ENCODE measurements around the gene RALGAPB.

RALGAPB gene

DNA sequence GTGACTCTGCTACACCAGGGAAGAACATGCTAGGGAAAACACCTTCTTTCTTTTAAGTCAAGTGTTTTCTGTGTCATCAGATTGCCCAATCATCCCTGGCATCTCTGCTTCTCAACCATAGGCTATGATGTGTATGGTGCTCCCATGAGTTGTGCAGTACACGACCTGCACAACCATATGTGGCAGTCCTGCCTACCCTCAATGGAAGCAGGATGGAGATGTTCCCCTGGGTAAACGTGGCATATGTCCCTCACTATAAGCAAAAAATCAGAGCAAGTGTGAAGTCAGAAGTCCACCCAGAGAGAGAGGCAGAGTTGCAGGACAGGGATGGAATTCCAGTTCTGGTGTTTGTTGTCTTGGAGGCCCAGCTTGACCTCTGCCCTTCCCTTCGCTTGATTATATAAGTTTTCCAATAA lies 27.3 kb upstream of the RALGAPB start:
- Histone ChIP-seq H3K9me2 (replicated peaks; ENCODE audit: insufficient read depth, low read length) (no peaks in the 10 kb centered on the region), H3K4me1 (ENCODE audit: low read length) (peaks cover 12% of the 10 kb centered on the region), H3K79me2 (ENCODE audit: low read length) (peaks cover 14% of the 10 kb centered on the region), H3K27me3 (replicated peaks; ENCODE audit: insufficient read depth, low read length) (no peaks in the 10 kb centered on the region), H3K4me3 (ENCODE audit: low read length) (no peak overlapping the region), H3K36me3 (replicated peaks; ENCODE audit: insufficient read depth, low read length) (no peaks in the 10 kb centered on the region), H3K9me3 (replicated peaks; ENCODE audit: insufficient read depth, low read length) (no peaks in the 10 kb centered on the region), H3K9ac (ENCODE audit: low read length) (no peak overlapping the region), H3K27ac (ENCODE audit: low read length) (no peak overlapping the region), H2AFZ (ENCODE audit: low read length) (0 out of 2 replicates have a peak overlapping the region, but pooled peaks have one; percentile 53), H3F3A (ENCODE audit: insufficient read depth, low read length) (no peaks in the 10 kb centered on the region), H4K20me1 (ENCODE audit: insufficient read depth, low read length) (no peaks in the 10 kb centered on the region), H3K4me2 (ENCODE audit: low read depth, low read length) (no peak overlapping the region)
- no peak for DNase-seq
- no peak for TF ChIP-seq EZH2phosphoT487 (IDR thresholded peaks at IDR 0.05; ENCODE audit: low read length)
- TF ChIP-seq EZH2 (optimal IDR thresholded peaks at IDR 0.05; ENCODE audit: low read depth, low read length) = no peak
- TF ChIP-seq CTCF (IDR thresholded peaks at IDR 0.05; ENCODE audit: low read length) = no peak

DNA sequence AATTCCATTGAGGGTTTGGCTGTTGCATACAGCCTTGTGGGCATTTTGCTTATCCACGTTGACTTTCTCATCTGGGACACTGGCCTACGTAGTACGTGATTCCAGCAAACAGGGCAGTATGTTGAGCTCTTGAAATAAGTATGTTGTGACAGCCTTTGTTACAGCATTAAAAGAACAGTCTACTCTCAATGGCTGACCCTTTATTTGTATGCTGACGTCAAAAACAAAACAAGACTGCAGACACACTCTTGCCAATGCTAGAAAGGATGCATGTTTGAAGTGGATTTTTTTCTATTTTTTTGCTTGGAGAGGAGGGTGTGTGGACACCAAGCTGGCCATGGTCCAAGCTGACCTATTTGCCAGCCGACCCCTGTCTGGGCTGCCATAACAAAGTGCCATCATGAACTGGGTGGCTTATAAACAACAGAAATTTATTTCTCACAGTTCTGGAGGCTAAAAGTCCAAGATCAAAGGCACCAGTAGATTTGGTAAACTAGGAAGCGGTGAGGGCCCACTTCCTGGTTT lies 26.7 kb upstream of the RALGAPB start:
- no peak overlapping the region for H3K9ac ChIP-seq (ENCODE audit: low read length)
- no peaks in the 10 kb centered on the region for H3K27me3 ChIP-seq (replicated peaks; ENCODE audit: insufficient read depth, low read length)
- no peaks in the 10 kb centered on the region for H3K9me2 ChIP-seq (replicated peaks; ENCODE audit: insufficient read depth, low read length)
- peaks cover 14% of the 10 kb centered on the region for H3K79me2 ChIP-seq (ENCODE audit: low read length)
- DNase-seq = no peak
- H3K9me3 ChIP-seq (replicated peaks; ENCODE audit: insufficient read depth, low read length) = no peaks in the 10 kb centered on the region
- peaks cover 12% of the 10 kb centered on the region for H3K4me1 ChIP-seq (ENCODE audit: low read length)
- H3K36me3 ChIP-seq (replicated peaks; ENCODE audit: insufficient read depth, low read length) = no peaks in the 10 kb centered on the region
- H4K20me1 ChIP-seq (ENCODE audit: insufficient read depth, low read length) = no peaks in the 10 kb centered on the region
- peak overlapping the region; percentile 53 for H2AFZ ChIP-seq (ENCODE audit: low read length)
- no peak overlapping the region for H3K27ac ChIP-seq (ENCODE audit: low read length)
- peak overlapping the region; percentile 5; the same call in 1 of the 2 replicates for H3K4me2 ChIP-seq (ENCODE audit: low read depth, low read length)
- TF ChIP-seq EZH2 (optimal IDR thresholded peaks at IDR 0.05; ENCODE audit: low read depth, low read length) (no peak), EZH2phosphoT487 (IDR thresholded peaks at IDR 0.05; ENCODE audit: low read length) (no peak), CTCF (IDR thresholded peaks at IDR 0.05; ENCODE audit: low read length) (no peak)
- no peak overlapping the region for H3K4me3 ChIP-seq (ENCODE audit: low read length)
- no peaks in the 10 kb centered on the region for H3F3A ChIP-seq (ENCODE audit: insufficient read depth, low read length)

GRCh38 chr20:38446441-38447209 lies 26.0 kb upstream of the RALGAPB start:
- no peaks in the 10 kb centered on the region for H3K36me3 ChIP-seq (replicated peaks; ENCODE audit: insufficient read depth, low read length)
- H3F3A ChIP-seq (ENCODE audit: insufficient read depth, low read length) = no peaks in the 10 kb centered on the region
- peak overlapping the region; percentile 26; the same call in 1 of the 2 replicates for H3K27ac ChIP-seq (ENCODE audit: low read length)
- no peaks in the 10 kb centered on the region for H3K27me3 ChIP-seq (replicated peaks; ENCODE audit: insufficient read depth, low read length)
- H3K9me3 ChIP-seq (replicated peaks; ENCODE audit: insufficient read depth, low read length) = no peaks in the 10 kb centered on the region
- no peaks in the 10 kb centered on the region for H3K9me2 ChIP-seq (replicated peaks; ENCODE audit: insufficient read depth, low read length)
- DNase-seq = peak; percentile 94
- peaks cover 14% of the 10 kb centered on the region for H3K79me2 ChIP-seq (ENCODE audit: low read length)
- no peak for TF ChIP-seq EZH2 (optimal IDR thresholded peaks at IDR 0.05; ENCODE audit: low read depth, low read length)
- TF ChIP-seq CTCF (IDR thresholded peaks at IDR 0.05; ENCODE audit: low read length) = peak; percentile 91
- TF ChIP-seq EZH2phosphoT487 (IDR thresholded peaks at IDR 0.05; ENCODE audit: low read length) = no peak
- peak overlapping the region; percentile 93 for H2AFZ ChIP-seq (ENCODE audit: low read length)
- peaks cover 12% of the 10 kb centered on the region for H3K4me1 ChIP-seq (ENCODE audit: low read length)
- no peaks in the 10 kb centered on the region for H4K20me1 ChIP-seq (ENCODE audit: insufficient read depth, low read length)
- peak overlapping the region; percentile 99 for H3K4me3 ChIP-seq (ENCODE audit: low read length)
- H3K4me2 ChIP-seq (ENCODE audit: low read depth, low read length) = peak overlapping the region; percentile 95
- peak overlapping the region; percentile 99 for H3K9ac ChIP-seq (ENCODE audit: low read length)

All from MM.1S (cell line).